GM23248 (cell line): ENCODE measurements around the gene CLPX.

ENCODE experiments used
- EZH2 ChIP-seq: fragments of 200-600 bp; sonication (generic); IDR thresholded peaks from 2 replicates; pipeline ENCODE4 v1.6.1; 2018; ENCODE audit warnings: antibody characterized with exemption, mild to moderate bottlenecking; ENCODE audit not compliant: insufficient read depth, poor library complexity, severe bottlenecking
- EZH2phosphoT487 ChIP-seq: fragments of 200-600 bp; sonication (generic); IDR thresholded peaks from 2 replicates; pipeline ENCODE4 v1.6.1; 2018; ENCODE audit warnings: antibody characterized with exemption, moderate library complexity, mild to moderate bottlenecking, low read depth; ENCODE audit not compliant: insufficient read depth

- no peak for TF ChIP-seq EZH2
- TF ChIP-seq EZH2phosphoT487, result no peak
Measured at GRCh38 chr15:65164139-65164538, 21.0 kb downstream of the CLPX start.
